ENCODE data around the gene ITGA3.

ITGA3 gene

DNA sequence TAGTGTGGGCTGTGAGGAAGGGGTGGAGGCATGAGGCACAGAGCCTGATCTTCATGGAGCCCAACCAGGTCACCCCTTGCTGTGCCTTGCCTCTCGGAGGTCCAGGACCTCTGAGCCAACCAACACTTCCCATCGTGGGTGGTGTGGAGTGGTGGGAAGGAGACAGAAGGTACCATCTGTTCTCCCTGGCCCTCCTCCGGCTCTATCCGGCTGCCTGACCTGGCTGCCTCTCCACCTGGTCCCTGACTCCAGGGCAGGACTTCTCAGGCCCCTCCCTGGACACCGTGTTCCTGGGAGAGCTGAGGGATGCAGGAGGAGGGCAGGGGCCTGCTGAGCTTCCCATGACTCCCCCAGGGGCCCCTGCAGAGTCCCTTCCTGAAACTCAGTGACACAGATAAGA lies 43.1 kb downstream of the ITGA3 start:
- H3K4me1 ChIP-seq (ENCODE audit: control insufficient read depth, insufficient read depth, low read depth, low read length), result peaks cover 52% of the 10 kb centered on the region
- H3K23ac ChIP-seq (ENCODE audit: low read length in 2 of 2), result no peak overlapping the region
- H3K27ac ChIP-seq (ENCODE audit: low read length, poor library complexity, severe bottlenecking), result no peak overlapping the region
- no peak overlapping the region for H3K9ac ChIP-seq (ENCODE audit: low read length)
- no peak overlapping the region for H2BK15ac ChIP-seq (ENCODE audit: low read depth, poor library complexity, severe bottlenecking)
- no peak overlapping the region for H2AFZ ChIP-seq (ENCODE audit: low read depth, low read length)
- H3K36me3 ChIP-seq (ENCODE audit: control insufficient read depth in 1 of 2, insufficient read depth in 2 of 2, low read depth in 1 of 2, low read length in 2 of 2), result peaks cover 29 to 33% of the 10 kb centered on the region in 2 experiments
- H3K9me3 ChIP-seq (ENCODE audit: control insufficient read depth, low read length), result no peaks in the 10 kb centered on the region
- no peak overlapping the region for H3K4me3 ChIP-seq (ENCODE audit: insufficient read depth in 1 of 2, low read depth in 1 of 2, low read length in 2 of 2)
- H3K79me1 ChIP-seq (replicated peaks; ENCODE audit: low read length, poor library complexity, severe bottlenecking), result peaks cover 28% of the 10 kb centered on the region
- H2BK120ac ChIP-seq (ENCODE audit: low read depth, low read length), result no peak overlapping the region
- H2BK12ac ChIP-seq (ENCODE audit: low read length in 2 of 2), result no peak overlapping the region
- H4K91ac ChIP-seq (ENCODE audit: low read length), result no peak overlapping the region
- H2BK5ac ChIP-seq (ENCODE audit: low read depth, low read length, poor library complexity, severe bottlenecking), result no peak overlapping the region
- H3K14ac ChIP-seq (ENCODE audit: low read length in 2 of 2), result no peak overlapping the region
- 67% methylated on average over 5 of the region's 5 CpGs for WGBS
- H3K18ac ChIP-seq (ENCODE audit: low read depth in 1 of 2, low read length in 2 of 2), result peak overlapping the region in 1 of 2 experiments; percentile 6
- no peak overlapping the region for H4K8ac ChIP-seq (ENCODE audit: low read length)
- H3K4me2 ChIP-seq (ENCODE audit: low read length, poor library complexity, severe bottlenecking), result no peak overlapping the region
- H3K4ac ChIP-seq (ENCODE audit: low read depth in 1 of 2, low read length in 2 of 2), result no peak overlapping the region
- no peaks in the 10 kb centered on the region for H3K27me3 ChIP-seq (ENCODE audit: control insufficient read depth in 1 of 2, insufficient read depth in 1 of 2, low read length in 2 of 2)
- no peak for DNase-seq
- no peak overlapping the region for H2AK5ac ChIP-seq (ENCODE audit: low read length, severe bottlenecking)

DNA sequence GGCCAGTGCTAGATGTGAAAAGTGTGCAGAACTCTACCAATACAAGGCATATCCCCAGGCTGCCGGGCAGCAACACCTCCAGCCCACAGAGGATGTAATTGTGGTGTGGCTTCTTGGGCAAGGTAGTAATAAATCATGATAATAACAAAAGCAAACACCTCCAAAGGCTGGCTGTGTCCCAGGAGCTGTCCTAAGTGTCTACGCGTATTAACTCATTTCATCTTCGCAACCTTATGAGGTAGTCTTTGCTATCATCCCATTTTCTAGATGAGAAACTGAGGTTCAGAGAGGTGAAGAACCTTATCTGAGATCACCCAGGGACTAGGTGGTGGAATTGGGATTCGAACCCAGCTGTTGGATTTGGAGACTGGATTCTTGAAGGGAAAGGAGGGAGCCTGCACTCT lies 44.6 kb downstream of the ITGA3 start:
- H3K36me3 ChIP-seq (ENCODE audit: control insufficient read depth in 1 of 2, insufficient read depth in 2 of 2, low read depth in 1 of 2, low read length in 2 of 2), result peaks cover 36 to 43% of the 10 kb centered on the region in 2 experiments
- peak overlapping the region; percentile 66 for H3K27ac ChIP-seq (ENCODE audit: low read length, poor library complexity, severe bottlenecking)

DNA sequence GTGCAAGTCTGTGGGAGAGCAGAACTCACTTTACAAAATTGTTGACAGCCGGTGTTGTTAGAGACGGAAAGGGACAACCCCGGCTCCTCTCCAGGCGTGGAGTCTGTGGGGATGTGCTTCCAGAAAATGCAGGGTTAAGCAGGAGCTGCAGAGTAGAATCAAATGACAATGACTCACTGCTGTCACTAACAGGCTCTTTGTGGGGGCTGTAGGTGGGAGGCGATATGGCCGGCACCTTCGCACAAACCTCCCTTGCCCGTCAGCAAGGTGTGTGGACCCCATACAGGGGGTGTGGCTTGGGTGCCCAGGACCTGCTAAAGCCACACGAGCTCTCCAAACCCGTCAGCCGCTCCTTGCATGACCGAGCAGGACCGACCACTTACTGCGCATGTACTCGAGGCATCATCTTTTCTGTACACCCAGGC lies 45.0 kb downstream of the ITGA3 start:
- H3K23ac ChIP-seq (ENCODE audit: low read length in 2 of 2), result no peak overlapping the region
- peaks cover 48% of the 10 kb centered on the region for H3K4me1 ChIP-seq (ENCODE audit: control insufficient read depth, insufficient read depth, low read depth, low read length)
- H3K9me3 ChIP-seq (ENCODE audit: control insufficient read depth, low read length), result no peaks in the 10 kb centered on the region
- H2AFZ ChIP-seq (ENCODE audit: low read depth, low read length), result no peak overlapping the region
- peak overlapping the region; percentile 51 for H3K4me2 ChIP-seq (ENCODE audit: low read length, poor library complexity, severe bottlenecking)
- WGBS, result 22% methylated on average over 15 of the region's 15 CpGs
- peaks cover 40 to 48% of the 10 kb centered on the region in 2 experiments for H3K36me3 ChIP-seq (ENCODE audit: control insufficient read depth in 1 of 2, insufficient read depth in 2 of 2, low read depth in 1 of 2, low read length in 2 of 2)
- no peak overlapping the region for H3K4ac ChIP-seq (ENCODE audit: low read depth in 1 of 2, low read length in 2 of 2)
- H3K27ac ChIP-seq (ENCODE audit: low read length, poor library complexity, severe bottlenecking), result peak overlapping the region; percentile 66
- H3K4me3 ChIP-seq (ENCODE audit: insufficient read depth in 1 of 2, low read depth in 1 of 2, low read length in 2 of 2), result peak overlapping the region in 1 of 2 experiments; percentile 37
- H2AK5ac ChIP-seq (ENCODE audit: low read length, severe bottlenecking), result no peak overlapping the region
- no peak overlapping the region for H4K91ac ChIP-seq (ENCODE audit: low read length)
- no peak overlapping the region for H2BK120ac ChIP-seq (ENCODE audit: low read depth, low read length)
- H2BK15ac ChIP-seq (ENCODE audit: low read depth, poor library complexity, severe bottlenecking), result peak overlapping the region; percentile 33
- H3K79me1 ChIP-seq (replicated peaks; ENCODE audit: low read length, poor library complexity, severe bottlenecking), result peaks cover 32% of the 10 kb centered on the region
- no peaks in the 10 kb centered on the region for H3K27me3 ChIP-seq (ENCODE audit: control insufficient read depth in 1 of 2, insufficient read depth in 1 of 2, low read length in 2 of 2)
- no peak overlapping the region for H3K14ac ChIP-seq (ENCODE audit: low read length in 2 of 2)
- no peak overlapping the region for H4K8ac ChIP-seq (ENCODE audit: low read length)
- H3K9ac ChIP-seq (ENCODE audit: low read length), result peak overlapping the region; percentile 61
- no peak overlapping the region for H2BK5ac ChIP-seq (ENCODE audit: low read depth, low read length, poor library complexity, severe bottlenecking)
- H3K18ac ChIP-seq (ENCODE audit: low read depth in 1 of 2, low read length in 2 of 2), result peak overlapping the region in 1 of 2 experiments; percentile 0
- H2BK12ac ChIP-seq (ENCODE audit: low read length in 2 of 2), result no peak overlapping the region
- DNase-seq, result peak; percentile 45

More for the DNA sequence above, 44.6 kb downstream of the ITGA3 start:
- H2AK5ac ChIP-seq (ENCODE audit: low read length, severe bottlenecking), result no peak overlapping the region
- no peak overlapping the region for H3K14ac ChIP-seq (ENCODE audit: low read length in 2 of 2)
- no peak overlapping the region for H4K8ac ChIP-seq (ENCODE audit: low read length)
- H3K18ac ChIP-seq (ENCODE audit: low read depth in 1 of 2, low read length in 2 of 2), result peak overlapping the region in 1 of 2 experiments; percentile 34
- no peak overlapping the region for H3K4ac ChIP-seq (ENCODE audit: low read depth in 1 of 2, low read length in 2 of 2)
- peak overlapping the region; percentile 51 for H3K4me2 ChIP-seq (ENCODE audit: low read length, poor library complexity, severe bottlenecking)
- H3K79me1 ChIP-seq (replicated peaks; ENCODE audit: low read length, poor library complexity, severe bottlenecking), result peaks cover 36% of the 10 kb centered on the region
- WGBS, result 82% methylated on average over 4 of the region's 5 CpGs
- no peak for DNase-seq
- H2BK5ac ChIP-seq (ENCODE audit: low read depth, low read length, poor library complexity, severe bottlenecking), result no peak overlapping the region
- no peak overlapping the region for H3K4me3 ChIP-seq (ENCODE audit: insufficient read depth in 1 of 2, low read depth in 1 of 2, low read length in 2 of 2)
- no peaks in the 10 kb centered on the region for H3K27me3 ChIP-seq (ENCODE audit: control insufficient read depth in 1 of 2, insufficient read depth in 1 of 2, low read length in 2 of 2)
- peaks cover 52% of the 10 kb centered on the region for H3K4me1 ChIP-seq (ENCODE audit: control insufficient read depth, insufficient read depth, low read depth, low read length)
- no peaks in the 10 kb centered on the region for H3K9me3 ChIP-seq (ENCODE audit: control insufficient read depth, low read length)
- no peak overlapping the region for H2BK12ac ChIP-seq (ENCODE audit: low read length in 2 of 2)
- H2BK15ac ChIP-seq (ENCODE audit: low read depth, poor library complexity, severe bottlenecking), result no peak overlapping the region
- H3K9ac ChIP-seq (ENCODE audit: low read length), result peak overlapping the region; percentile 61
- no peak overlapping the region for H4K91ac ChIP-seq (ENCODE audit: low read length)
- H2AFZ ChIP-seq (ENCODE audit: low read depth, low read length), result no peak overlapping the region
- no peak overlapping the region for H2BK120ac ChIP-seq (ENCODE audit: low read depth, low read length)
- no peak overlapping the region for H3K23ac ChIP-seq (ENCODE audit: low read length in 2 of 2)

DNA sequence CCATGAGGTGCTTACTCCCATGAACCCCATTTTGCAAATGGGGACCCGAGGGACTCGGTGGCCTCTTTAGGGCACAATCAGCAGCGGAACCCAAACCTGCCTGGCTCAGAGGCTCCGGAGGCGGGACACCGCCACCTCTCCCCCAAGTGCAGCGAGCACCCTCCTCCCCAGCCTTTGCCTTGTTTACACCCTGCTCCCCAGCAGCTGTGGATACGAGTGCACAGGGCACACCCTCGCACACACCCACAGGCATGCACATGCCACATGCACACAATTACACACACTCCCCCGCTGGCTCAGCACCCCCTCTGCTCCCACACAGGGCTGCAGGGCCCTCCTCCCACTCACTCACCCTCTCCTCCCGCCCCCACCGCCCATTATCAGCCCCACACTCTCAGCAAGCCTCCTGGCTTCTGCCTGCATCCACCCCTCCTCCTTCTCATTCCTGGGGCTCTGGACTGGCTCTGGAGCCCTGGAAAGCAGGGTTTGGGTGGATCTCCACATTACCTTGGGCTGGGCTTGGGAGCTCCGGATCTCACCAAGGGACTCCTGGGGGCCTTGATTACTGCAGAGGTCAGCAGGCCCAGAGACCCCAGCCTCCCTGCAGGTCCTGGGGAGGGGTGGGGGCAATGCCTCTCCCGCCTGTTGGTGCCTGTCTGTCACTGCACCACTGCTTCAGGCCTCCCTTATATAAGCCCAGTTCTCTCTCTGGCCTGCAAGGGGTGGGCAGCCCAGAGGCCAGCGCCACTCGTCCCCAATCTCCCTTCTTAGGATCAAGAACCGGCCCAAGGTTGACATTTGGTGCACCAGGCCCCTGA lies 45.6 kb downstream of the ITGA3 start:
- peak; percentile 50 for DNase-seq
- no peaks in the 10 kb centered on the region for H3K27me3 ChIP-seq (ENCODE audit: control insufficient read depth in 1 of 2, insufficient read depth in 1 of 2, low read length in 2 of 2)
- peak overlapping the region in 1 of 2 experiments; percentile 45 for H2BK12ac ChIP-seq (ENCODE audit: low read length in 2 of 2)
- H3K9me3 ChIP-seq (ENCODE audit: control insufficient read depth, low read length), result no peaks in the 10 kb centered on the region
- no peak overlapping the region for H3K4ac ChIP-seq (ENCODE audit: low read depth in 1 of 2, low read length in 2 of 2)
- peak overlapping the region; percentile 66 for H3K27ac ChIP-seq (ENCODE audit: low read length, poor library complexity, severe bottlenecking)
- H3K14ac ChIP-seq (ENCODE audit: low read length in 2 of 2), result peak overlapping the region in 1 of 2 experiments; percentile 77
- no peak overlapping the region for H4K8ac ChIP-seq (ENCODE audit: low read length)
- H3K4me2 ChIP-seq (ENCODE audit: low read length, poor library complexity, severe bottlenecking), result peak overlapping the region; percentile 51
- no peak overlapping the region for H2BK120ac ChIP-seq (ENCODE audit: low read depth, low read length)
- no peak overlapping the region for H2AFZ ChIP-seq (ENCODE audit: low read depth, low read length)
- 46% methylated on average over 17 of the region's 17 CpGs for WGBS
- H4K91ac ChIP-seq (ENCODE audit: low read length), result no peak overlapping the region
- peak overlapping the region; percentile 61 for H3K9ac ChIP-seq (ENCODE audit: low read length)
- peak overlapping the region in 1 of 2 experiments; percentile 37 for H3K4me3 ChIP-seq (ENCODE audit: insufficient read depth in 1 of 2, low read depth in 1 of 2, low read length in 2 of 2)
- H3K23ac ChIP-seq (ENCODE audit: low read length in 2 of 2), result no peak overlapping the region
- peaks cover 43% of the 10 kb centered on the region for H3K4me1 ChIP-seq (ENCODE audit: control insufficient read depth, insufficient read depth, low read depth, low read length)
- H2BK5ac ChIP-seq (ENCODE audit: low read depth, low read length, poor library complexity, severe bottlenecking), result no peak overlapping the region
- peaks cover 43 to 50% of the 10 kb centered on the region in 2 experiments for H3K36me3 ChIP-seq (ENCODE audit: control insufficient read depth in 1 of 2, insufficient read depth in 2 of 2, low read depth in 1 of 2, low read length in 2 of 2)
- H2BK15ac ChIP-seq (ENCODE audit: low read depth, poor library complexity, severe bottlenecking), result no peak overlapping the region
- peak overlapping the region in 1 of 2 experiments; percentile 0 for H3K18ac ChIP-seq (ENCODE audit: low read depth in 1 of 2, low read length in 2 of 2)
- H2AK5ac ChIP-seq (ENCODE audit: low read length, severe bottlenecking), result no peak overlapping the region
- peaks cover 26% of the 10 kb centered on the region for H3K79me1 ChIP-seq (replicated peaks; ENCODE audit: low read length, poor library complexity, severe bottlenecking)

All from mesenchymal stem cell (in vitro differentiated cells and primary cell).